HEK293 (cell line): ENCODE results near the gene SORT1.

Source experiments
- KLF17 ChIP-seq: fragments of 450-650 bp; formaldehyde crosslinking; IDR thresholded peaks from 2 replicates; pipeline ENCODE4 v1.5.1; 2016; ENCODE audit warnings: missing biosample characterization, missing genetic modification characterization
- REST ChIP-seq: fragments of 450-650 bp; formaldehyde crosslinking; IDR thresholded peaks from 2 replicates; pipeline ENCODE4 v1.5.1; 2016; ENCODE audit warnings: missing biosample characterization, missing genetic modification characterization
- SCRT1 ChIP-seq: fragments of 450-650 bp; formaldehyde crosslinking; IDR thresholded peaks from 2 replicates; pipeline ENCODE4 v1.5.1; 2016; ENCODE audit warnings: missing biosample characterization, missing genetic modification characterization, borderline replicate concordance
- SP3 ChIP-seq: fragments of 450-650 bp; formaldehyde crosslinking; IDR thresholded peaks from 2 replicates; pipeline ENCODE4 v1.5.1; 2016; ENCODE audit warnings: missing biosample characterization, missing genetic modification characterization
- TCF7L2 ChIP-seq: IDR thresholded peaks from 2 replicates; pipeline ENCODE4 v1.6.1; 2011; ENCODE audit warnings: low read depth, mild to moderate bottlenecking, inconsistent platforms, low read length, moderate library complexity, borderline replicate concordance
- ZBTB21 ChIP-seq: fragments of 450-650 bp; formaldehyde crosslinking; IDR thresholded peaks from 2 replicates; pipeline ENCODE4 v1.5.1; 2017; ENCODE audit warnings: missing biosample characterization, missing genetic modification characterization
- ZBTB6 ChIP-seq: fragments of 450-650 bp; formaldehyde crosslinking; IDR thresholded peaks from 2 replicates; pipeline ENCODE4 v1.5.1; 2017; ENCODE audit warnings: missing biosample characterization, missing genetic modification characterization
- ZFP37 ChIP-seq: fragments of 450-650 bp; formaldehyde crosslinking; IDR thresholded peaks from 2 replicates; pipeline ENCODE4 v1.5.1; 2016; ENCODE audit warnings: missing biosample characterization, missing genetic modification characterization
- ZFP69B ChIP-seq: fragments of 450-650 bp; formaldehyde crosslinking; IDR thresholded peaks from 2 replicates; pipeline ENCODE4 v1.5.1; 2016; ENCODE audit warnings: missing biosample characterization, missing genetic modification characterization
- ZNF133 ChIP-seq: fragments of 450-650 bp; formaldehyde crosslinking; IDR thresholded peaks from 2 replicates; pipeline ENCODE4 v1.5.1; 2016; ENCODE audit warnings: missing biosample characterization, missing genetic modification characterization
- ZNF174 ChIP-seq: fragments of 450-650 bp; formaldehyde crosslinking; IDR thresholded peaks from 2 replicates; pipeline ENCODE4 v1.5.0; 2017; ENCODE audit warnings: missing biosample characterization, mild to moderate bottlenecking, missing genetic modification characterization
- ZNF175 ChIP-seq: fragments of 450-650 bp; formaldehyde crosslinking; IDR thresholded peaks from 2 replicates; pipeline ENCODE4 v1.5.1; 2016; ENCODE audit warnings: missing biosample characterization, missing genetic modification characterization
- ZNF280C ChIP-seq: fragments of 450-650 bp; formaldehyde crosslinking; IDR thresholded peaks from 2 replicates; pipeline ENCODE4 v1.5.1; 2016; ENCODE audit warnings: missing biosample characterization, missing genetic modification characterization
- ZNF324 ChIP-seq: fragments of 450-650 bp; formaldehyde crosslinking; IDR thresholded peaks from 2 replicates; pipeline ENCODE4 v1.5.1; 2016; ENCODE audit warnings: missing biosample characterization, missing genetic modification characterization
- ZNF350 ChIP-seq: fragments of 450-650 bp; formaldehyde crosslinking; IDR thresholded peaks from 2 replicates; pipeline ENCODE4 v1.5.0; 2017; ENCODE audit warnings: missing biosample characterization, mild to moderate bottlenecking, missing genetic modification characterization
- ZNF423 ChIP-seq: fragments of 450-650 bp; formaldehyde crosslinking; IDR thresholded peaks from 2 replicates; pipeline ENCODE4 v1.5.1; 2016; ENCODE audit warnings: missing biosample characterization, missing genetic modification characterization
- ZNF501 ChIP-seq: fragments of 450-650 bp; formaldehyde crosslinking; IDR thresholded peaks from 2 replicates; pipeline ENCODE4 v1.5.1; 2016; ENCODE audit warnings: missing biosample characterization, missing genetic modification characterization
- ZNF555 ChIP-seq: fragments of 450-650 bp; formaldehyde crosslinking; conservative IDR thresholded peaks from 2 replicates; pipeline ENCODE4 v1.5.1; 2017; ENCODE audit warnings: missing biosample characterization, mild to moderate bottlenecking, missing genetic modification characterization, inconsistent platforms
- ZNF558 ChIP-seq: fragments of 450-650 bp; formaldehyde crosslinking; IDR thresholded peaks from 2 replicates; pipeline ENCODE4 v1.5.1; 2016; ENCODE audit warnings: missing biosample characterization, missing genetic modification characterization
- ZNF747 ChIP-seq: fragments of 450-650 bp; formaldehyde crosslinking; IDR thresholded peaks from 2 replicates; pipeline ENCODE4 v1.5.1; 2016; ENCODE audit warnings: missing biosample characterization, missing genetic modification characterization
- ZXDB ChIP-seq: fragments of 450-650 bp; formaldehyde crosslinking; IDR thresholded peaks from 2 replicates; pipeline ENCODE4 v1.5.1; 2016; ENCODE audit warnings: missing biosample characterization, missing genetic modification characterization
- TF ChIP-seq, protein P1 (sequence below): fragments of 450-650 bp; formaldehyde crosslinking; IDR thresholded peaks from 2 replicates; pipeline ENCODE4 v1.5.1; 2016; ENCODE audit warnings: missing biosample characterization, missing genetic modification characterization
- TF ChIP-seq, protein P2 (sequence below): fragments of 450-650 bp; formaldehyde crosslinking; IDR thresholded peaks from 2 replicates; pipeline ENCODE4 v1.5.1; 2016; ENCODE audit warnings: missing biosample characterization, missing genetic modification characterization
- TF ChIP-seq, protein P3 (sequence below): fragments of 450-650 bp; formaldehyde crosslinking; IDR thresholded peaks from 2 replicates; pipeline ENCODE4 v1.5.1; 2017; ENCODE audit warnings: missing biosample characterization, missing genetic modification characterization

The SORT1 gene

GRCh38 chr1:109282952-109283747, 114.6 kb downstream of the SORT1 start, which contains the start of gene PSRC1 (continued):
- TF ChIP-seq ZNF174 (tag by site-specific recombination), result no peak
- TF ChIP-seq ZNF350 (tag by site-specific recombination), result no peak
- no peak for TF ChIP-seq ZNF555 (tag by site-specific recombination)
- TF ChIP-seq ZNF423 (tag by site-specific recombination), result no peak
- TF ChIP-seq ZNF324 (tag by site-specific recombination), result no peak
- TF ChIP-seq ZXDB (tag by site-specific recombination), result peak; percentile 52; the same call in 1 of the 2 replicates
- TF ChIP-seq SCRT1 (tag by site-specific recombination), result peak; percentile 100
- no peak for TF ChIP-seq TCF7L2
- peak; percentile 95 for TF ChIP-seq SP3 (tag by site-specific recombination)
- TF ChIP-seq, protein P1, sequence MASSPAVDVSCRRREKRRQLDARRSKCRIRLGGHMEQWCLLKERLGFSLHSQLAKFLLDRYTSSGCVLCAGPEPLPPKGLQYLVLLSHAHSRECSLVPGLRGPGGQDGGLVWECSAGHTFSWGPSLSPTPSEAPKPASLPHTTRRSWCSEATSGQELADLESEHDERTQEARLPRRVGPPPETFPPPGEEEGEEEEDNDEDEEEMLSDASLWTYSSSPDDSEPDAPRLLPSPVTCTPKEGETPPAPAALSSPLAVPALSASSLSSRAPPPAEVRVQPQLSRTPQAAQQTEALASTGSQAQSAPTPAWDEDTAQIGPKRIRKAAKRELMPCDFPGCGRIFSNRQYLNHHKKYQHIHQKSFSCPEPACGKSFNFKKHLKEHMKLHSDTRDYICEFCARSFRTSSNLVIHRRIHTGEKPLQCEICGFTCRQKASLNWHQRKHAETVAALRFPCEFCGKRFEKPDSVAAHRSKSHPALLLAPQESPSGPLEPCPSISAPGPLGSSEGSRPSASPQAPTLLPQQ (tag by site-specific recombination), result 0 out of 2 replicates have a peak, but pooled peaks have one; percentile 19
- peak; percentile 40 for TF ChIP-seq ZFP69B (tag by site-specific recombination)
- TF ChIP-seq ZFP37 (tag by site-specific recombination), result 0 out of 2 replicates have a peak, but pooled peaks have one; percentile 28
- TF ChIP-seq KLF17 (tag by site-specific recombination), result peak; percentile 49; the same call in 1 of the 2 replicates
- no peak for TF ChIP-seq ZNF747
- TF ChIP-seq ZBTB21, result no peak
- no peak for TF ChIP-seq ZBTB6 (tag by site-specific recombination)
- peak; percentile 67 for TF ChIP-seq ZNF501 (tag by site-specific recombination)
- TF ChIP-seq, protein P2, sequence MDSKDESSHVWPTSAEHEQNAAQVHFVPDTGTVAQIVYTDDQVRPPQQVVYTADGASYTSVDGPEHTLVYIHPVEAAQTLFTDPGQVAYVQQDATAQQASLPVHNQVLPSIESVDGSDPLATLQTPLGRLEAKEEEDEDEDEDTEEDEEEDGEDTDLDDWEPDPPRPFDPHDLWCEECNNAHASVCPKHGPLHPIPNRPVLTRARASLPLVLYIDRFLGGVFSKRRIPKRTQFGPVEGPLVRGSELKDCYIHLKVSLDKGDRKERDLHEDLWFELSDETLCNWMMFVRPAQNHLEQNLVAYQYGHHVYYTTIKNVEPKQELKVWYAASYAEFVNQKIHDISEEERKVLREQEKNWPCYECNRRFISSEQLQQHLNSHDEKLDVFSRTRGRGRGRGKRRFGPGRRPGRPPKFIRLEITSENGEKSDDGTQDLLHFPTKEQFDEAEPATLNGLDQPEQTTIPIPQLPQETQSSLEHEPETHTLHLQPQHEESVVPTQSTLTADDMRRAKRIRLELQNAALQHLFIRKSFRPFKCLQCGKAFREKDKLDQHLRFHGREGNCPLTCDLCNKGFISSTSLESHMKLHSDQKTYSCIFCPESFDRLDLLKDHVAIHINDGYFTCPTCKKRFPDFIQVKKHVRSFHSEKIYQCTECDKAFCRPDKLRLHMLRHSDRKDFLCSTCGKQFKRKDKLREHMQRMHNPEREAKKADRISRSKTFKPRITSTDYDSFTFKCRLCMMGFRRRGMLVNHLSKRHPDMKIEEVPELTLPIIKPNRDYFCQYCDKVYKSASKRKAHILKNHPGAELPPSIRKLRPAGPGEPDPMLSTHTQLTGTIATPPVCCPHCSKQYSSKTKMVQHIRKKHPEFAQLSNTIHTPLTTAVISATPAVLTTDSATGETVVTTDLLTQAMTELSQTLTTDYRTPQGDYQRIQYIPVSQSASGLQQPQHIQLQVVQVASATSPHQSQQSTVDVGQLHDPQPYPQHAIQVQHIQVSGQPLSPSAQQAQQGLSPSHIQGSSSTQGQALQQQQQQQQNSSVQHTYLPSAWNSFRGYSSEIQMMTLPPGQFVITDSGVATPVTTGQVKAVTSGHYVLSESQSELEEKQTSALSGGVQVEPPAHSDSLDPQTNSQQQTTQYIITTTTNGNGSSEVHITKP, result peak; percentile 34; the same call in 1 of the 2 replicates
- TF ChIP-seq, protein P3, sequence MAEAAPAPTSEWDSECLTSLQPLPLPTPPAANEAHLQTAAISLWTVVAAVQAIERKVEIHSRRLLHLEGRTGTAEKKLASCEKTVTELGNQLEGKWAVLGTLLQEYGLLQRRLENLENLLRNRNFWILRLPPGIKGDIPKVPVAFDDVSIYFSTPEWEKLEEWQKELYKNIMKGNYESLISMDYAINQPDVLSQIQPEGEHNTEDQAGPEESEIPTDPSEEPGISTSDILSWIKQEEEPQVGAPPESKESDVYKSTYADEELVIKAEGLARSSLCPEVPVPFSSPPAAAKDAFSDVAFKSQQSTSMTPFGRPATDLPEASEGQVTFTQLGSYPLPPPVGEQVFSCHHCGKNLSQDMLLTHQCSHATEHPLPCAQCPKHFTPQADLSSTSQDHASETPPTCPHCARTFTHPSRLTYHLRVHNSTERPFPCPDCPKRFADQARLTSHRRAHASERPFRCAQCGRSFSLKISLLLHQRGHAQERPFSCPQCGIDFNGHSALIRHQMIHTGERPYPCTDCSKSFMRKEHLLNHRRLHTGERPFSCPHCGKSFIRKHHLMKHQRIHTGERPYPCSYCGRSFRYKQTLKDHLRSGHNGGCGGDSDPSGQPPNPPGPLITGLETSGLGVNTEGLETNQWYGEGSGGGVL (tag by site-specific recombination), result peak; percentile 71
- no peak for TF ChIP-seq ZNF133 (tag by site-specific recombination)
- TF ChIP-seq ZNF175 (tag by site-specific recombination), result no peak
- no peak for TF ChIP-seq ZNF558 (tag by site-specific recombination)
- TF ChIP-seq ZNF280C (tag by site-specific recombination), result no peak
- peak; percentile 11; the same call in 1 of the 2 replicates for TF ChIP-seq REST
